Heart left ventricle (tissue), 16 donors: Measurements from ENCODE around the gene FHOD1. TPM values are rescaled to one million over a fixed set of nuclear protein-coding genes. Genes with fewer than 3 reads are reported as not detected.

Experiments used
- ATAC-seq, 4 donors: fragments of 200-7000 bp; cut with Tn5 transposase; one replicate each; pipeline ENCODE4 v1.9.1; 2020 to 2022; ENCODE audit warnings: moderate library complexity in 4 of 4, mild to moderate bottlenecking in 3 of 4, moderate number of reproducible peaks in 1 of 4
- DNase-seq, 5 donors: peaks; one replicate each; pipeline ENCODE4 v3.0.0-alpha.2; 2020
- H3K27ac ChIP-seq, 12 donors: fragments of 200-600 bp; sonication (generic) in 4 of 12; one replicate each; pipeline versions ENCODE4 v1.5.0 to v1.8.0; 2016 to 2022; ENCODE audit warnings: mild to moderate bottlenecking in 2 of 12
- H3K27me3 ChIP-seq, 9 donors: fragments of 200-600 bp; sonication (generic) in 2 of 9; one replicate each; pipeline versions ENCODE4 v1.5.1 to v1.8.0; 2016 to 2022; ENCODE audit warnings: mild to moderate bottlenecking in 3 of 9
- H3K36me3 ChIP-seq, 9 donors: fragments of 200-600 bp; sonication (generic) in 2 of 9; one replicate each; pipeline versions ENCODE4 v1.5.0 to v1.8.0; 2018 to 2022; ENCODE audit warnings: mild to moderate bottlenecking in 2 of 9
- H3K4me1 ChIP-seq, 12 donors: fragments of 200-600 bp; sonication (generic) in 4 of 12; one replicate each; pipeline versions ENCODE4 v1.5.0 to v1.8.0; 2016 to 2022; ENCODE audit warnings: mild to moderate bottlenecking in 3 of 12
- H3K4me3 ChIP-seq, 12 donors: fragments of 200-600 bp; sonication (generic) in 4 of 12; one replicate each; pipeline versions ENCODE4 v1.5.0 to v1.8.0; 2017 to 2022; ENCODE audit warnings: mild to moderate bottlenecking in 9 of 12, moderate library complexity in 4 of 12
- H3K9me3 ChIP-seq, 12 donors: fragments of 200-600 bp; sonication (generic) in 4 of 12; one replicate each; pipeline versions ENCODE4 v1.5.0 to v1.8.0; 2016 to 2022; ENCODE audit warnings: mild to moderate bottlenecking in 1 of 12
- CTCF ChIP-seq, 12 donors: fragments of 200-600 bp; sonication (generic) in 4 of 12; IDR thresholded peaks; one replicate each; pipeline versions ENCODE4 v1.5.0 to v1.8.0; 2018 to 2022; ENCODE audit warnings: antibody characterized with exemption in 12 of 12, mild to moderate bottlenecking in 5 of 12
- POLR2A ChIP-seq, 2 donors: fragments of 450-650 bp; IDR thresholded peaks; one replicate each; pipeline ENCODE4 v1.6.1; 2017; ENCODE audit warnings: antibody characterized with exemption in 2 of 2, mild to moderate bottlenecking in 2 of 2, moderate library complexity in 2 of 2
- WGBS, 4 donors: extraction: QIAGEN DNeasy Blood & Tissue Kit in 2 of 4; methylation state at CpG; one replicate each; pipeline versions ENCODE4 v1.1.5 to v1.1.7; 2013 to 2018; 5-methylcytosine and 5-hydroxymethylcytosine counted together
- intact Hi-C, 10 donors: fragments of 100-400 bp; cut with DNase I; formaldehyde crosslinking; loops; one replicate each; pipeline versions ENCODE4 v1.11.1 to v1.14.2; 2022
- polyA plus RNA-seq, 2 donors: library from polyadenylated mRNA; stranded (reverse); fragments of 200-250 nt; gene quantifications; one replicate each; pipeline ENCODE4 v1.2.3, GENCODE V29; 2013
- total RNA-seq, 9 donors: library from RNA; depleted of rRNA in 2 of 9; stranded (reverse); fragments of >200 nt in 2 of 9; fragmentation: NEBNext Ultra II Directional in 3 of 9; extraction: Animal tissue kit (Norgen Biotek cat#: 25700) in 3 of 9; gene quantifications; one replicate each; pipeline versions ENCODE4 v1.1.0 to v1.2.4, GENCODE V29; 2016 to 2023
- donor health status: ischemic (EF 13 %, LVEDD 7.1; RV severe dilation, severe dysfunction).
- donor health status: healthy with polysubstance abuse.
- donor health status: DM: no; HTN: yes; CAD: no.
- donor health status: DM: no; HTN: no; CAD: no.
- donor health status: ischemic (EF 25% LVEDD 6.9; RV normal size, moderate dysfunction).
- donor health status: ischemic (EF 25% LVEDD 5.7; RV mildly dilated, moderate dysfunction).
- donor health status: healthy.
- donor health status: DM: yes; HTN: yes; CAD: no.
- donor health status: ischemic (EF 35%, LVEDD 5.7; RV mildly dilated, moderate dysfunction).
- donor health status: nonischemic (EF 11% LVEDD 7.7; RV severe dilation, severe dysfunction).
- donor health status: DM: yes; HTN: yes; CAD: no.
- donor health status: PGD.
- donor health status: ischemic (EF 29% LVEDD 5.4; RV normal size, mild dysfunction).
- donor health status: nonischemic (EF 23%, LVEDD 6.1; RV moderate dilation, normal function).

The FHOD1 gene
- total and polyA plus RNA-seq, 11 donors, result 9.6 to 30.3 (median 18.0) TPM

GRCh38 chr16:67245186-67245585 lies 2.1 kb downstream of the FHOD1 start:
- H3K4me1 ChIP-seq, result peaks cover 39 to 92% (median 72%) of the 10 kb centered on the region in 12 donors
- 46 to 57% (median 52%) methylated on average over 4 of the region's 4 CpGs for WGBS, 4 donors
- peaks cover 0 to 10% (median 0%) of the 10 kb centered on the region in 9 donors for H3K27me3 ChIP-seq
- peaks cover 0 to 5% (median 0%) of the 10 kb centered on the region in 9 donors for H3K36me3 ChIP-seq
- peak overlapping the region in 10 of 12 donors; percentile 72 to 94 (median 89) for H3K4me3 ChIP-seq
- no peak for ATAC-seq
- TF ChIP-seq POLR2A (IDR thresholded peaks at IDR 0.05) (no peak), CTCF (IDR thresholded peaks at IDR 0.05) (no peak)
- H3K27ac ChIP-seq, result peak overlapping the region; percentile 82 to 100 (median 94)
- intact Hi-C loops, result loop anchor here in 2 of 10 donors (5.0 kb wide), 2 partner anchors 53 to 73 kb away; partner anchors contain the start of genes NOL3 (in 2 of the 2), E2F4 (in 1 of the 2) and EXOC3L1 (in 1 of the 2)
- DNase-seq, result no peak
- H3K9me3 ChIP-seq, result no peaks in the 10 kb centered on the region

DNA sequence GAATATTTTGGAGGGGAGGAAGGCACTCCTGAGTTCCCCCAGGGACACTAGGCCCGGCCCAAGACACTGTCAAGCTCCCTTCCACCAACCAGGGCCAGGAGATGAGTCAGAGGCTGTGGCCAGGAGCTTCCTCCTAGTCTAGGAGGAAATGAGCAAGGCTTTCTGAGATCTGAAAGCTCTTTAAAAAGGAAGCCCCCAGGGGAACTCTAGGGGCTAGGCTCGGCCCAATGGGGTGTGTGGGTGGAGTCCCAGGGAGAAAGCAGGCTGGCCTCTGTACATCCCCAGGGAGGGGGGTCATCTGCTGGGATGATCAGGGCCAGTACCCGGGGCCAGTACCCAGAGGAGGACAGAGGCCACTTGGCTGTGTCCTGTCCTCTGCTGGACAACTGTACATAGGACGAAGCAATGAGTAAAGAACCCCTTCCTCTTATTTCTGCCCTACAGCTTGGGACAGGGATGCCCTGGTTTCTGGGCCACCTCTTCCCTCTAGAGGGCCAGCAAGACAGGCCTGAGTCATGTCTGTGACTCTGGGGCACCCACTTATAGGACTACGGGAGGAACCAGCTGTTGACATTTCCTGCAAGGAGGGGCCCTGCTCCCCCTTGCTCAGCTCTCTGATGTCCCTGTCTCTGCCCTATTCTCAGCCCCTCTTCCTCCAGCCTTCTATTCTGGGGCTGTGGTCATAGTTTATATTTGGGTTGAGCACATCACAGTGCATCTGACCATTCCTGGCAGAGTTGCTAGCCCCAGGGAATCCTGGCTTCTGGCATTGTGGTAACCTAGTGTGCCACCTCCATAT lies 2.7 kb downstream of the FHOD1 start:
- peaks cover 39 to 93% (median 72%) of the 10 kb centered on the region in 12 donors for H3K4me1 ChIP-seq

GRCh38 chr16:67243481-67243880 lies 3.8 kb downstream of the FHOD1 start:
- H3K36me3 ChIP-seq, result peaks cover 0 to 20% (median 12%) of the 10 kb centered on the region in 9 donors

More for the DNA sequence above, 2.7 kb downstream of the FHOD1 start:
- intact Hi-C loops, result loop anchor here in 2 of 10 donors (5.0 kb wide), 2 partner anchors 52 to 72 kb away; partner anchors contain the start of genes NOL3 (in 2 of the 2), E2F4 (in 1 of the 2) and EXOC3L1 (in 1 of the 2)
- H3K27ac ChIP-seq, result peak overlapping the region; percentile 82 to 100 (median 94)
- DNase-seq (peak; percentile 81 to 93 (median 88)), ATAC-seq (peak; percentile 43 to 60 (median 56))
- H3K36me3 ChIP-seq, result peaks cover 0 to 9% (median 1%) of the 10 kb centered on the region in 9 donors
- peak overlapping the region in 9 of 12 donors; percentile 0 to 94 (median 79) for H3K4me3 ChIP-seq
- no peaks in the 10 kb centered on the region for H3K9me3 ChIP-seq
- WGBS, 4 donors, result 0 to 23% (median 5%) methylated on average over 3 to 5 of the region's 5 CpGs
- TF ChIP-seq POLR2A (IDR thresholded peaks at IDR 0.05) (peak; percentile 8 to 29), CTCF (IDR thresholded peaks at IDR 0.05) (peak in 2 of 12 donors; percentile 16 to 25)
- H3K27me3 ChIP-seq, result peaks cover 0 to 6% (median 0%) of the 10 kb centered on the region in 9 donors

More at GRCh38 chr16:67243481-67243880, 3.8 kb downstream of the FHOD1 start:
- Histone ChIP-seq H3K4me1 (peaks cover 39 to 82% (median 67%) of the 10 kb centered on the region in 12 donors), H3K4me3 (peak overlapping the region in 1 of 12 donors; percentile 94), H3K9me3 (no peaks in the 10 kb centered on the region), H3K27ac (peak overlapping the region; percentile 82 to 100 (median 94)), H3K27me3 (no peaks in the 10 kb centered on the region)
- intact Hi-C loops, result no loop called here
- DNase-seq (peak in 3 of 5 donors; percentile 58 to 67 (median 59)), ATAC-seq (no peak)
- TF ChIP-seq POLR2A (IDR thresholded peaks at IDR 0.05) (no peak), CTCF (IDR thresholded peaks at IDR 0.05) (no peak)
- 63 to 79% (median 67%) methylated on average over 3 to 4 of the region's 4 CpGs for WGBS, 4 donors
